ENCODE data around the gene AGPAT4. TPM values are rescaled to one million over a fixed set of nuclear protein-coding genes. Genes with fewer than 3 reads are reported as not detected.

Gene AGPAT4
- total RNA-seq, 1 donor from 2014 or later = 1.7 TPM

- ATAC-seq = no peak
- intact Hi-C loops (cut with micrococcal nuclease) = no loop called here
- no peak for DNase-seq
Observed at GRCh38 chr6:161264181-161264580, 9.7 kb downstream of the AGPAT4 start.

- intact Hi-C loops (cut with micrococcal nuclease) = no loop called here
- no peak for DNase-seq
- no peak for ATAC-seq
Observed at GRCh38 chr6:161261816-161262215, 12.0 kb downstream of the AGPAT4 start.

GRCh38 chr6:161261325-161261724 lies 12.5 kb downstream of the AGPAT4 start:
- intact Hi-C loops (cut with micrococcal nuclease) = no loop called here
- ATAC-seq = no peak
- no peak for DNase-seq

- no peak for ATAC-seq
- DNase-seq = no peak
- intact Hi-C loops (cut with micrococcal nuclease) = no loop called here
Observed at GRCh38 chr6:161259302-161259701, 14.6 kb downstream of the AGPAT4 start.

- intact Hi-C loops (cut with micrococcal nuclease) = no loop called here
- DNase-seq = no peak
- peak; percentile 12 for ATAC-seq
Observed at GRCh38 chr6:161257793-161258457, 15.9 kb downstream of the AGPAT4 start.

GRCh38 chr6:161256407-161256806 lies 17.5 kb downstream of the AGPAT4 start:
- no peak for ATAC-seq
- intact Hi-C loops (cut with micrococcal nuclease) = no loop called here
- no peak for DNase-seq

GRCh38 chr6:161255518-161255917 lies 18.3 kb downstream of the AGPAT4 start:
- intact Hi-C loops (cut with micrococcal nuclease) = no loop called here
- no peak for DNase-seq
- ATAC-seq = no peak

GRCh38 chr6:161254464-161255253 lies 19.2 kb downstream of the AGPAT4 start:
- DNase-seq (no peak), ATAC-seq (no peak)
- intact Hi-C loops (cut with micrococcal nuclease) = no loop called here

- intact Hi-C loops (cut with micrococcal nuclease) = no loop called here
- ATAC-seq (no peak), DNase-seq (no peak)
Observed at GRCh38 chr6:161254126-161254463, 19.8 kb downstream of the AGPAT4 start.

GRCh38 chr6:161251345-161251744 lies 22.5 kb downstream of the AGPAT4 start:
- no peak for ATAC-seq
- DNase-seq = no peak
- intact Hi-C loops (cut with micrococcal nuclease) = no loop called here

- intact Hi-C loops (cut with micrococcal nuclease) = no loop called here
- DNase-seq (no peak), ATAC-seq (no peak)
Observed at GRCh38 chr6:161249327-161249726, 24.5 kb downstream of the AGPAT4 start.

- no peak for ATAC-seq
- intact Hi-C loops (cut with micrococcal nuclease) = no loop called here
- no peak for DNase-seq
Observed at GRCh38 chr6:161246725-161247124, 27.1 kb downstream of the AGPAT4 start.

- intact Hi-C loops (cut with micrococcal nuclease) = no loop called here
- ATAC-seq (no peak), DNase-seq (no peak)
Observed at GRCh38 chr6:161245363-161245762, 28.5 kb downstream of the AGPAT4 start.

GRCh38 chr6:161244725-161245124 lies 29.1 kb downstream of the AGPAT4 start:
- DNase-seq (no peak), ATAC-seq (no peak)
- intact Hi-C loops (cut with micrococcal nuclease) = no loop called here

- no peak for DNase-seq
- ATAC-seq = no peak
- intact Hi-C loops (cut with micrococcal nuclease) = no loop called here
Observed at GRCh38 chr6:161242779-161243693, 30.8 kb downstream of the AGPAT4 start.

- no peak for DNase-seq
- intact Hi-C loops (cut with micrococcal nuclease) = no loop called here
- no peak for ATAC-seq
Observed at GRCh38 chr6:161242113-161242512, 31.7 kb downstream of the AGPAT4 start.

GRCh38 chr6:161239001-161239400 lies 34.9 kb downstream of the AGPAT4 start:
- intact Hi-C loops (cut with micrococcal nuclease) = no loop called here
- ATAC-seq (no peak), DNase-seq (no peak)

GRCh38 chr6:161238500-161238899 lies 35.4 kb downstream of the AGPAT4 start:
- ATAC-seq (no peak), DNase-seq (no peak)
- intact Hi-C loops (cut with micrococcal nuclease) = no loop called here

GRCh38 chr6:161238081-161238480 lies 35.8 kb downstream of the AGPAT4 start:
- ATAC-seq = no peak
- intact Hi-C loops (cut with micrococcal nuclease) = no loop called here

GRCh38 chr6:161237176-161237575 lies 36.7 kb downstream of the AGPAT4 start:
- ATAC-seq (no peak), DNase-seq (no peak)
- intact Hi-C loops (cut with micrococcal nuclease) = no loop called here

More at GRCh38 chr6:161238081-161238480, 35.8 kb downstream of the AGPAT4 start:
- no peak for DNase-seq

Measured in left ventricle myocardium superior (tissue), 1 donor.